Measurements from ENCODE around the gene POLR2J3.
"Not testable (repeated sequence)": the region's sequence is repeated elsewhere in the genome, so short reads cannot be mapped to it uniquely, and the experiment has no call there.

GRCh38 chr7:102540604-102541003 lies 31.8 kb downstream of the POLR2J3 start:
- TF ChIP-seq CTCF, EZH2, EZH2phosphoT487 (IDR thresholded peaks at IDR 0.05): not testable (repeated sequence)
